ENCODE measurements around the gene MON1B.
"Not testable (repeated sequence)": the region's sequence is repeated elsewhere in the genome, so short reads cannot be mapped to it uniquely, and the experiment has no call there.

The MON1B gene

DNA sequence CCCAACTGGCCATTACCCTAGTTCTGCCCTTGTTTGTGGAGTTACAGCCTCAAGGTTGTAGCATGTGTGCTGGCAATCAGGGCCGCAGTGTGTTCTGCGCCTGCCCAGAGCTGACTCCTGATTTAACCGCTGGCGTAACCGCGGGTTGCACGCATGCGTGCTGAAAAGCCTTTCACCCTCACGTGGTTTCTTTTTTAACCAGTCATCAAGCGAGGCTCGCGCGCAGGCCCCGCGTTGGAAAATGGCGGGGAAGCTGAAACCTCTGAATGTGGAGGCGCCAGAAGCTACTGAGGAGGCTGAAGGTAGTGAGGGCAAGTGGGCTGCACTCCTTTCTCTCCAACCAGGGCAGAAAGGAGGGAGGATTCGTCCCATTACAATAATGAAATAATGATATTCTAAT lies 8.2 kb downstream of the MON1B start, which contains the start of gene SYCE1L:
SYCE1L (plus strand) TSS at position 198 of the 400 bp plus-strand sequence; CDS start at position 242, 44 bp downstream.
- DNase-seq: no peak

DNA sequence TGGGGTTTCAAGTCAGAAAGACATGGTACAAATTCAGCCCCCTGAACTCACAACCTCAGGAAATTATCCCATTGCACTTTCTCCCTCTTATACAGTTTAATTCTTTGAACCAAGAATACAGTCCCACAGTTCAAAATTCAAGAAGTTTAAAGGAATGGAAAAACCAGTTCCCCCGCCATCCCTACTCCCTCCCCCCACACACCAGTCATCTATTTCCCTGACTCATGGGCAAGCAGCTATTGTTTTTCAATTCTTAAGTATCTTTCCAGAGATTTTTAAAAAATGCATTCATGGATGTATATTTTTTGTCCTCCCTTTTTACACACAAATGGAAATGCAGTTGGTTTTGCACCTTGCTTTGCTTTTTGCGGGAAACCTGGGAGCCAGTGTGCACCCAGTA lies 15.5 kb downstream of the MON1B start:
- no peak for DNase-seq

DNA sequence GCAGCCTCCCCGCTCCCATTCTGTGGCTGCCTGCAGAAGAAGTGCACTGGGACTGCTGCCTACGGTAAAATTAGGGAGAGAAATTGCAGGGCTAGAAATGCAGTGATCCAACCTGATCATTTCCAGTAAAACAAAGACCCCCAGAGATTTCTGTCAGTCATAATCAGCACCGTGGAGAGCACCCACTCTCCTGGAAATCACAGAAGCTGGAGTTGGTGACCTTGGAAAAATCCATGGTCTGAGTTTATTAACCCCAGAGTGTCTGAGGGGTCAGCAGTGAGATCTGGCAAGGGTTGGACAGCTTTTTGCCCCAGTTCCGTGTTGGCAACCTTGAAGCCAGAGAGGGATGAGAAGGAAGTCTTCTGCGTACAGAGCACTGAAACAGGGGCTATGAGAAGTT lies 16.0 kb downstream of the MON1B start:
- no peak for DNase-seq

DNA sequence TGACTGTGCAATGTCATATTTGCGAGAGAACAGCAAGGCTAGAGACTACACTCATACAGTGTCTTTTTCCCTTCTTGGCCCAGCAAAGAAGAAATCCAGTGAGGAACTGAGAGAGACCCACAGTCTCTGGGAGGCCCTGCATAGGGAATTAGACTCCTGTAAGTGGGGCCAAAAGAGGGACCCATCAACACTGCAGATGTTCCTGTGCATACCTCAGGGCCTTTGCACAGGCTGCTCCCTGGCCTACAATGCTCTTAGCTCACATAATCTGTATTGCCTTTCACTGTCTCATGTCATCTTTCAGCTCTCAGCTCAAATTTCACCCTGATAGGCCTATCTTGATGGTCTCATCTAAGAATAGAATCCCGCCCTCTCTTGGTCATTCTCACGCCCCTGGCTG lies 17.4 kb downstream of the MON1B start:
- DNase-seq: no peak

DNA sequence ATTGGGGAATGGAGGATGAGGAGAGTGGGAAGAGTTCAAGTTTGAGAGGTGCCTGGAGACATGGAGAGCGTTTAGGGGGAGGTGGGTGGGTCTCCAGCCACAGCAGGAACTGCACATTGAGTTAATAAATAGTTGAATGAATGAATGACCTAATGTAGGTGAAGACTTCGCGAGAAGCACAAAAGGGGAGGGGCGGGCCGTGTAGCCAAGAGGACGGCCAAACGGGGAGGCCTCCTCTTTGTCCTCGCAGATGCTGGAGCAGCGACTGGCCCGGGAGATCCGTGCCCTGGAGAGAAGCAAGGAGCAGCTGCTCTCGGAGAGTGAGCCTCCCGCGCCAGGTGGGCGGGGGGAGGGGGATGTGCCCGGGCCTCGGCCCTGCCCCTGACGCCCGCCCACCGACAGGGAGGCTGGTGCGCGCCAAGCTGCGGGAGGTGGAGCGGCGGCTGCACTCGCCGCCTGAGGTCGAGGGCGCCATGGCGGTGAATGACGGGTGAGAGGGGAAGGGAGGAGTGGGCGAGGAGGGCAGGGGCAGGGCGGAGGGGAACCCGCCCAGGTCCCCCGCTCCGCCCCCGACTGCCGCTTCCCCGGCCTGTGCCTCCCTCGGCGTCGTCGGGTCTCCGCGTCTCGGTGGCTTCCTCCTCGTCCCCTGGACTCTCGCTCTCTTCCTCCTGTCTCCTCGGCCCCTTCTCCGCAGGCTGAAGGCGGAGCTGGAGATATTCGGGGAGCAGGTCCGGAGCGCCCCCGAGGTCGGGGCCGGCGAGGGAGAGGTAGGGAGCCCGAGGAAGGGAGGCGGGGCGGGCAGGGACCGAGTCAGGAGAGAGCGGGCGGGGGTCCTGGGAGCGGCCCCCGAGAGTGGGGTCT lies 21.1 kb downstream of the MON1B start:
- peak; percentile 63 for DNase-seq

DNA sequence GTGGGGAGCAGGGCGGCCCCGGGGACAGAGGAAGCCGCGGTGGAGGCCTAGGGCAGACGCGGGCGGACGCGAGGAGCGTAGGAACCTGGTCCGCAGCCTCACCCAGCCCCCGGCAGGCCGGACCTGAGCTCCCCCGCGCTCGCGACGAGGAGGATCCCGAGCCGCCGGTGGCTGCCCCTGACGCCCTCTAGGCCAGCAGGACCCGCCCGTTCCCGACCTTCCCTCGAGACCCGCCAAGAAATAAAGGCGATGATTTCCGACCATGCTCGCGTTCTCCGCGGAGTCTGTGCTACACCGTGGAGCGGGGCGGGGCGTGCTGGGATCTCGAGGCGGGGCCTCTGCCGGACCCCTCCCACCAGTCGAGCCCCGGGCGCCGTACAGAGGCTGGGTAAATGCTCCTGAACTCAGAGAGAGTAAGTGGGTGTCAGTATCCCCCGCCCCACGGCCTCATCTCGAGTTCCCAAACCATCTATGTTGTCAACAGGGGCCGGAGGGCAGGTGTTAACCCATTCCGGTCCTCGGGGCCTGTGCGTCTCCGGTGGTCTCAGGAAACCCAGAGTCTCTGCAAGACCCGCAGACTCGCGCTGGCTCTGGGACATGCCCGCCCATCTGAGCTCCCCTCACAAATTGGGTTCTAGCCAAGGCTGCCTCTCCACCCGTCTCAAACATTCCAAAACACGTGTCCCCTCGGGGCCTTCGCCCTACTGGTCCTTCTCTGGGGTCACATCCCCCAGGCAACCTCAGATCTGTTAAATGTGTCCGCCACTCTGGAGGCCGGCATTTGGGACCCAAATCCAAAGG lies 22.0 kb downstream of the MON1B start:
- peak; percentile 65 for DNase-seq

DNA sequence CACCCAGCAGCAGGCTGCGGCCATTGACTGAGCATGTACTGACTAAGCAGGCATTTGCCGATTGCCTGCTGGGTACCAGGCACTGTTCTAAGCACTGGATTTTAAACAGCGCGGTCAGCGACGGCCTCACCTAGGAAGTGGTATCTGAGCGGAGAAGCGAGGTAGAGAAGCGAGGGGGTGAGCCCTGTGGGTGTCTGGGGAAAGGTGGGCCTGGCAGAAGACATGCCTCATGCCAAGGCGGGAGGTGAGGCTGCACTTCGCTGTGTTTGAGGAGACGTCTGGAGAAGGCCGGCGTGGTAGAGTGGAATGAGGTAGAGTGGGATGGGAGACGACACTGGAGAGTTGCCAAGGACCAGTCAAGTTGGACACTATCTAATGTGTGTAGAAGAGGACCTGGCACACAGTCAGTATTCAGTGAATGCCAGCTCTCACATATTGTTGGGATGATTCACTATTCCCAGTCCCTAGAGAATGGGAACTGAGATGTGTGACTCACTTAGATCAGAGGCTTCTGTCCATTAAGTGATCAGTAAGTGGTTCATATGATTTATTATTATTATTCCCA lies 22.6 kb downstream of the MON1B start:
- DNase-seq: no peak

DNA sequence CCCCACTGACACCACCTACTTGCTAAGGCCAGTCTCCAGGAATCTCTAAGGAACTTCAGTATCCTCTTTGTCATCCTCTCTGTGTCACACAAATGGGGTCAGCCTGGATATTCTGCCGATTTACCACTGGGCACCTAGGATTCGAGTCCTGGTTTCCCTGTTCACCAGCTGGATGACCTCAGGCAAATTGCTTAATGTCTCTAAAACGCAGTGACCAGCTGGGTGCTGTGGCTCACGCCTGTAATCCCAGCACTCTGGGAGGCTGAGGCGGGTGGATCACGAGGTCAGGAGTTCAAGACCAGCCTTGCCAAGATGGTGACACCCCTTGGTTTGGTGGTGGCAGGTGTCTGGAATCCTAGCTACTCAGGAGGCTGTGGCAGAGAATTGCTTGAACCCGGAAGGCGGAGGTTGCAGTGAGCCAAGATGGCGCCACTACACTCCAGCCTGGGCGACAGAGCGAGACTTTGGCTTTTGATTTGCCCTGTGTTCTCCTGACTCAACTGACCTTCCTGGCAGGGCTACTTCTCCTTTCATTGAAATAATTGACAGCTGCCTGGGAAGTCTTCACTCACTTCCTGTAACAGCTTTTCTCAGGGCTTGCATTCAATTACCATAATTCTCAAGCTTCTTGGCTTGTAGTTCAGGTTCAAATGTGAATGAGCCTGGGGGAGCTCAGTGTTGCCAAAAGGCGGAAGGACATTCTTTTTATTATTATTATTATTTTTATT lies 23.6 kb downstream of the MON1B start:
- no peak for DNase-seq

DNA sequence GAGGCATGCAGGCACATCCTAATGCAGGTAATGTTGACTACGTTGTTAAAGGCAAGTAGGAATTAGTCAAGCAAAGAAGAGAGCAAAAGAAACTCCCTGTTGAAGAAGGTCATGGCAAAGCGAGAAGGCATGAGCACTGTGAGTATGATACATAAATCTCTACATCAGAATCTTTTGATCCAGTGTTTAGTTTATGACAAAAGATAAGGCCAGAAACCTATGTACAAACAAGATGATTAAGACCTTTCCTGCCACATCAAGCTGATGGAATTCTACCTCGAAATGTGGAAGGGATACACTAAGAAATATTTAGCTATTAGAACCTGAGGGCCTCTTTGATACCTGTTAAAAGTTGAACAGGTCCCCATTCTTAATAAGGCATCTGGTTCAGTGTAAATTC lies 28.4 kb downstream of the MON1B start:
- DNase-seq: no peak

DNA sequence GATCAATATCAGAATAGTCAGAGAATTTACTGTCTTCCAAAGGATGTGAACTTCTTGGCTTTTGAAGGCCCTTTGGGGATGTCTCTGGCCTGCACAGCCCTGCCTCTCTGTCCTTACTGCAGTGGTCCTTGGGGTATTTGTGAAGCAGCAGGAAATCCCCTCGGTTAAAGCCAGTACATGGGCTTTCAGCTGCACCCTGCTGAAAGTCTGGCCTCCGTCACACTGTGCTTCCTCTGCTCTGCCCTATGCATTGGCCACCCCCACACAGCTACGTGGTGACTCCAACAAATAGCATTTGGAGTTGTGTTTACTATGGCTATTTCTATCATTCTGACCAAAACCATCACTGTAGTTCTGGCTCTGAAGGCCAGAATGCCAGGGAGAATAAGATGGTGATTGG lies 29.4 kb downstream of the MON1B start:
- DNase-seq: no peak

DNA sequence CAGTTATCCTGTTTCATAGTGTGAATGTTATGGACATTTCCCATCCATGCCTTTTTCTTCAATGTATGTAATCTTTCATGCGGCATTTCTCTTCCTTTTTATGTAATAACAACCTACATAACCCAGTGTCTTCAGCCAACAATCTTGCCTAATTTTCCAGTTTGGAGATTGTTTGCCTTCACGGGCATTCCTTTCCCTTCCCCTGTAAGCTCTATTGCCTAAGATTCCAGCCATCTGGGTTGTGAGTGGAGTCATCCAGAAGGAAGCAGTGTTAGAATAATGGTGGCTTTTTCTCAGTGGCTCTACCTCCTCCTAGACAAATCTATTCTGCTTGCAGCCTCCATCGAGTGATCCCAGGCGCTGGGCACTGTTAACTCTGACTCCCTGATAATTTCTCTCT lies 30.5 kb downstream of the MON1B start:
- no peak for DNase-seq

DNA sequence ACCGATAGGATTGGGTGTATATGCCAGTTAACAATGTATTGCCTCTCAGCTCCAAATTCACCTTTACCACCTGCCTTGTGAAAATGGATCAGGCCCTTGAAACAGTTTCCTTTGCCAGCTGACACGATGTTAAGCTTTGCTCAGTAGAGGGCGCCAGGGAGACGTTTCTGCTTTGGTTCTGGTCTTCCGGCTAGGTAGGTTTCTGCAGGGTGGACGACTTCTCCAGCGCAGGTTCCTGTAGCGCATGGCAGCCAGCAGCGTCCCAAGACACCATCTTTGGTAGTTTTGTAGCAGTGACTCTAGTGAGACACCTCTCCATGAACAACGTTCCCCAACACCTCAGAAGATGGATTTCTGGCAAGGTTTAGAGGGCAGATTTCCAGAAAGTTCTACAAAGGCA lies 32.2 kb downstream of the MON1B start:
- peak; percentile 41 for DNase-seq

DNA sequence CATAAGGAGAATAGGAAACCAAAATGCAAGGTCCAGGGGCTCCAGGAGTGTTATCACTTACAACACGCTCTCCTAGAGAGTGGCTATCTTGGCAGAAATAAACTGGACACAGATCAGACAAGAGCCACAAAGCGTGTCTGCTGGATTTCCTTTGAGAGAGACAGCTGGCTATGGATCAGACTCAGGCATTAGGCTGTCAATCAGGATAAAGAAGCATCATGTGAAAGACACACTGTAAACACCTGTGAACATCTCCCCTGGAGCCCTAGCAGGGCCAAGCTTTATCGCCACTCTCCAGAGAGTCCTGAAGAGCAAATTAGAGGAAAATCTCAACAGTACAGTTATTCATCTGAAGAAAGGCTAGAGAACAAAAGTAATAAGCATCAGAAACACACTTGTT lies 34.2 kb downstream of the MON1B start:
- DNase-seq: no peak

DNA sequence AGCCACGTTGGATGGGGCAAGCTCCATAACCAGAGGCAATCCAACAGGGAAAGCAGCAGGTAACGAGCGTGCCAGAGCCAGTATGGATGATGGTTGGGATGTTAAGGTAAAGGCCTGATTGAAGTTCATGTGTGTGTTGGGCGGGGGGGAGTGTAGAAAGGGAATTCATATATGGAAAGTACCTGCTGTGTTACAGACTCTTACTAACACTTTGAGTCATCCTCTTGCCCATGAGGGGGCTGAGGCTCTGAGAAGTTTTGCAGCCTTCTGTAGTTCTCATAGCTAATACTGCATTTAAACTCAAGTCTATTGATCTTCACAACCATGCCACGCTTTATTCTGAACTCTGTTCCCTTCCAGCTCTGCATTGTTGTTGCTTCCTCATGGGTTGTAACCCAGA lies 36.8 kb downstream of the MON1B start:
- DNase-seq: no peak

DNA sequence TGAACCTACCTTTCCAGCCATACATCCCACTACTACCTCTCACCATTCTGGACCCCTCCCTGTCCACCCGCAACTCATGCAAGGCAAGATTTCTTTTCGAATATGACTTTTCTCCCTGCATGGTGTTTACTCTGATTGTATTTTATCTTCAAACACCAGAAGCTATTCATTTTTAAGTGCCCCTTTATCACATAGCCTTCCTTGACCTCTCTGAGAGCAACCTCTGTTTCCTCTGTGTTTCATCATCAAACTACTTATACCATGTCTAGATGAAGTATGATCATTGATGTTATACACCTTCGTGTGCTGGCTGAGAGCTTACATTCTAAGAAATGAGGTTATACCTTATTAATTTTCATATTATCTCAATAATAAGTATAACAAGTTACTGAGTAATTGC lies 40.1 kb downstream of the MON1B start:
- no peak for DNase-seq

DNA sequence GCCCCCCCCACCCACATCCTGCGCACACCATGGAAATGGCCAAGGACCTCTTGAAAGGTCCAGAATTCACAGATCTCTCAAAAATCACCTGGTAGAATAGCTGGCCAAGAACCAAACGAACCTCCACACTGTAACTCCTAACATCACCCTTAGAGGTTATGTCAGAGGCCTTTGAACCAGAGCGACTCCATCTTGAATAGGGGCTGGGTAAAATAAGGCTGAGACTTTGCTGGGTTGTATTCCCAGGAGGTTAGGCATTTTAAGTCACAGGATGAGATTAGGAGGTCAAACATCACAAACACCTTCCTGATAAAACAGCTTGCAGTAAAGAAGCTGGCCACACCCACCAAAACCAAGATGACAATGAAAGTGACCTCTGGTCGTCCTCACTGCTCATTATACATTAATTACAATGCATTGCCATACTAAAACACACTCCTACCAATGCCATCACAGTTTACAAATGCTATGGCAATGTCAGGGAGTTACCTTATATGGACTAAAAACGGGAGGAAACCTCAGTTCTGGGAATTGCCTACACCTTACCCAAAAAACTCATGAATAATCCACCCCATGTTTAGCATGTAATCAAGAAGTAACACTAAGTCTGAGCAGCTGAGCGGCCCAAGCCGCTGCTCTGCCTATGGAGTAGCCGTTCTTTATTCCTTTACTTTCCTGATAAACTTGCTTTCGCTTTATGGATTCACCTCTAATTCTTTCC lies 43.0 kb downstream of the MON1B start:
- DNase-seq: no peak

DNA sequence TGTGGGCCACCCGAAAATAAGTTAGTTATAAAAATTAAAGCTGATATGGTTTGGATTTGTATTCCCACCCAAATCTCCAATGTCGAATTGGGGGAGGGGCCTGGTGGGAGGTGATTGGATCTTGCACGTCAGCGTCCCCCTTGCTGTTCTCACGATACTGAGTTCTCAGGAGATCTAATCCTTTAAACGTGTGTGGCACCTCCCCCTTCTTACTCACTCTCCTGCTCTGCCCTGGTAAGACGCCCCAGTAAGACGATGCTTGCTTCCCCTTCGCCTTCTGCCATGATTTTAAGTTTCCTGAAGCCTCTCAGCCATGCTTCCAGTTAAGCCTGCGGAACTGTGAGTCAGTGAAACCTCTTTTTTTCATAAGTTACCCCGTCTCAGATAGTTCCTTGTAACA lies 43.6 kb downstream of the MON1B start:
- DNase-seq: no peak

DNA sequence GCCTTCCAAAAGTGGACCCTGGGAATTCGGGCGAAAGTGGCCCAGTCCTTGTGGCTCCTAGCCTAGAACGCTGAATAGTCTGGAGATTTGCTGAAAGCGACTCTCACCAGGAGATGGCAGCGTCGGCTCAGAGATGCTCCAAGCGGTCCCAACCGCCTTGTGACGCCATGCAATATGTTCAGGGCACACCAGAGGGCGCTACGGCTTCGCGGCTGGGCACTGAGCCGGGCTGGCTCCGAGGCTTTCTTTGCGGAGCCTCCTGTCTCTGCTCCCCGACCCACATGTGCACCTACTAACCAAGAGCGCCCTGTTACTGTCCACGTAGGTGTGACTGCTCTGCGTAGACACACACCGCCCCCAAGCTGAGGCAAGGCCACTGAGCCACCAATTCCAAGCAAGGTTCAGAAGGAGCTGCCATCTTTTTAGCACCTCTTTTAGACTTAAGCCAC lies 45.1 kb downstream of the MON1B start:
- DNase-seq: peak; percentile 88

DNA sequence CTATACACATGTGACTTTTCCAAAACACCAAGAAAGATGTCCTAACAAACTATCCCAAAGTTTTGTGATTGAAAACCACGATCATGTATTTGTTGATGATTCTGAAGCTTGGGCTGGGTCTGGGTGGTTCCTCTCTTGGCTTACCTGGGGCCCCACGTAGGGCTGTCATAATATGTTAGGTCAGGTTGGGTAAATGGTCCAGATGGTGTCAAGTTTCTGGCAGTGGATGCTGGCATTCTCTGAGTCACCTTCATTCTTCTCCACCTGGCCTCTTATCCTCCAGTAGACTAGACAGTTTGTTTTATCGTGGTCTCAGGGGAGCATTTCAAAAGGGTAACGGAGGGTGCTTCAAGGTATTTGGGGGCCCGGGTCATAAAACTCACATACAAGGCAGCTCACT lies 47.6 kb downstream of the MON1B start:
- no peak for DNase-seq

DNA sequence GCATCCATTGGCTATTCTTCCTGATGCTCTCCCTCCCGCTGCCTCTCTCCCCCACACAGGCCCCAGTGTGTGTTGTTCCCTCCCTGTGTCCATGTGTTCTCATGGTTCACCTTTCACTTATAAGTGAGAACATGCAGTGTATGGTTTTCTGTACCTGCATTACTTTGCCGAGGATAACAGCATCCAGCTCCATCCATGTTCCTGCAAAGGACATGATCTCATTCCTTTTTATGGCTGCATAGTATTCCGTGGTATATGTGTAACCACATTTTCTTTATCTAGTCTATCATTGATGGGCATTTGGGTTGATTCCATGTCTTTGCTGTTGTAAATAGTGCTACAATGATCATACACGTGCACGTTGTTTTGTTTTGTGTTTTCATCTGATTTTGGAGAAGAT lies 51.5 kb downstream of the MON1B start:
- not testable (repeated sequence) for DNase-seq

DNA sequence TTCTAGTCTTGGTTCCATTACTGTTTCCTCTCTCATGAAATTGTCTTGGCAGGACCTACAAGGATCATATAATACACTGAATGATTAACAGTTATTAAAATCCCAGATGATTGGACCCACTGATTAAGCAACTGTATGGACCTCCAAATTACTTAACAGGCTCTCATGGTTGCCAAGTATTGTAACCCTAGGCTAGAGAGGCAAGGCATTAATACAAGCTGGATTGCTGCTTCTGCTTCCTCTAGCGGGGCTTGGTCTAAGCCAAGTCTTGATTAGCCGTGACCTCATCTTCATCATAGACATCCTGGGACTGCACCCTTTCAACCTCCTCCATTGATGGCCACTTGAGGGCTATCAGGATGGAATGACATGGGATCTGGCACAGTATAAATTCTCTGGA lies 55.2 kb downstream of the MON1B start:
- DNase-seq: no peak

DNA sequence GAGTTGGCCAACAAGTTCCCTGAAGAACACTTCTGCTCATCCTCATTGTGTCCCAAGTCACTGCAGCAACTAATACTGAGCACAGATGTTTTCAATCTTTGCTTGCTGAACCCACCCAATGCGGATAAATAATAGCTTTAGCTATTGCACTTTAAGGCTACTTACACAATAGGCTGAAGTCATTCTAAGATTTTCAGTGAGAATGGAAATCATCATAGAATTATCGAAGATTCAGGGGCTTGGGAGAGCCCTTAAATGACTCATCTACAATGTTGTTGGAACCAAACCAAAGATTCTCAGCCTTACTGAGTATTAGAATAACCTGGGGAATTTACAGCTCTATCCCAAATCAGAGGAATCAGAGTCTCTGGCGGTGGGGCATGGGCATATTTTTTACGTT lies 59.4 kb downstream of the MON1B start:
- no peak for DNase-seq
